ENCODE results near the gene OR2W3. TPM values are rescaled to one million over a fixed set of nuclear protein-coding genes. Genes with fewer than 3 reads are reported as not detected.

OR2W3 gene
- under 1 TPM; 0.82 to 0.96 TPM for total RNA-seq

GRCh38 chr1:247895163-247895637, at the start of gene OR2W3:
Gene OR2W3 (plus strand): TSS chr1:247895587. CDS start chr1:247895587, 0 bp downstream.
- Histone ChIP-seq H3K4me1 (no peaks in the 10 kb centered on the region), H3K9me3 (no peaks in the 10 kb centered on the region), H3K36me3 (no peaks in the 10 kb centered on the region), H3K27ac (no peak within 1 kb of the TSS), H3K27me3 (no peaks in the 10 kb centered on the region), H3K4me3 (no peak within 1 kb of the TSS), H3K9ac (ENCODE audit: low read depth in 2 of 2, low read length in 2 of 2) (no peak within 1 kb of the TSS)
- intact Hi-C loops (cut with DNase I) = no loop called here
- no peak for TF ChIP-seq CTCF (IDR thresholded peaks at IDR 0.05)
- no peak for DNase-seq

- H3K36me3 ChIP-seq = no peaks in the 10 kb centered on the region
- intact Hi-C loops (cut with DNase I) = no loop called here
- no peak overlapping the region for H3K4me3 ChIP-seq
- DNase-seq = no peak
- no peak overlapping the region for H3K27ac ChIP-seq
- no peaks in the 10 kb centered on the region for H3K4me1 ChIP-seq
- H3K9ac ChIP-seq (ENCODE audit: low read depth in 2 of 2, low read length in 2 of 2) = no peak overlapping the region
- no peaks in the 10 kb centered on the region for H3K9me3 ChIP-seq
- no peaks in the 10 kb centered on the region for H3K27me3 ChIP-seq
- TF ChIP-seq CTCF (IDR thresholded peaks at IDR 0.05) = no peak
Measured at GRCh38 chr1:247845693-247846017, 49.7 kb upstream of the OR2W3 start.

GRCh38 chr1:247848346-247848745, 47.0 kb upstream of the OR2W3 start:
- Histone ChIP-seq H3K4me3 (no peak overlapping the region), H3K9ac (ENCODE audit: low read depth in 2 of 2, low read length in 2 of 2) (no peak overlapping the region), H3K27me3 (no peaks in the 10 kb centered on the region), H3K4me1 (no peaks in the 10 kb centered on the region), H3K27ac (no peak overlapping the region), H3K9me3 (no peaks in the 10 kb centered on the region), H3K36me3 (no peaks in the 10 kb centered on the region)
- no peak for DNase-seq
- intact Hi-C loops (cut with DNase I) = no loop called here
- no peak for TF ChIP-seq CTCF (IDR thresholded peaks at IDR 0.05)

GRCh38 chr1:247849616-247850015, 45.8 kb upstream of the OR2W3 start:
- no peak overlapping the region for H3K27ac ChIP-seq
- no peak overlapping the region for H3K4me3 ChIP-seq
- H3K36me3 ChIP-seq = no peaks in the 10 kb centered on the region
- DNase-seq = no peak
- intact Hi-C loops (cut with DNase I) = no loop called here
- H3K4me1 ChIP-seq = no peaks in the 10 kb centered on the region
- H3K9me3 ChIP-seq = no peaks in the 10 kb centered on the region
- H3K27me3 ChIP-seq = no peaks in the 10 kb centered on the region
- no peak overlapping the region for H3K9ac ChIP-seq (ENCODE audit: low read depth in 2 of 2, low read length in 2 of 2)
- TF ChIP-seq CTCF (IDR thresholded peaks at IDR 0.05) = no peak

GRCh38 chr1:247854899-247855545, 40.4 kb upstream of the OR2W3 start:
- Histone ChIP-seq H3K4me3 (no peak overlapping the region), H3K4me1 (no peaks in the 10 kb centered on the region), H3K27ac (no peak overlapping the region), H3K9me3 (no peaks in the 10 kb centered on the region), H3K36me3 (no peaks in the 10 kb centered on the region), H3K9ac (ENCODE audit: low read depth in 2 of 2, low read length in 2 of 2) (no peak overlapping the region), H3K27me3 (peaks cover 5% of the 10 kb centered on the region)
- no peak for DNase-seq
- intact Hi-C loops (cut with DNase I) = no loop called here
- TF ChIP-seq CTCF (IDR thresholded peaks at IDR 0.05) = no peak

All from colonic mucosa (tissue), 4 donors.